OCI-LY1 (cell line): ENCODE data around the gene DPF3.

Source experiments
- H2AFZ ChIP-seq: fragments of 200-600 bp; sonication (generic), shearing (Covaris generic); 2 replicates; pipeline ENCODE4 v1.6.0; 2014; ENCODE audit warnings: antibody characterized with exemption, mild to moderate bottlenecking, low read length
- H3F3A ChIP-seq: fragments of 200-600 bp; sonication (generic), shearing (Covaris generic); 2 replicates; pipeline ENCODE4 v1.6.0; 2014; ENCODE audit warnings: mild to moderate bottlenecking, antibody characterized with exemption, low read length, moderate library complexity; ENCODE audit not compliant: insufficient read depth
- H3K27ac ChIP-seq: fragments of 200-600 bp; sonication (generic); 2 replicates; pipeline ENCODE4 v1.5.1; 2014; ENCODE audit warnings: low read length, mixed run types, mild to moderate bottlenecking, low read depth; ENCODE audit not compliant: poor library complexity, severe bottlenecking
- H3K27me3 ChIP-seq: fragments of 200-600 bp; sonication (generic); 2 replicates; pipeline ENCODE4 v1.6.0; 2014; ENCODE audit warnings: antibody characterized with exemption, mild to moderate bottlenecking, low read length, moderate library complexity; ENCODE audit not compliant: insufficient read depth
- H3K36me3 ChIP-seq: fragments of 200-600 bp; sonication (generic); 2 replicates; pipeline ENCODE4 v1.6.1; 2014; ENCODE audit warnings: mild to moderate bottlenecking, antibody characterized with exemption, low read length, moderate library complexity, mixed read lengths; ENCODE audit not compliant: insufficient read depth
- H3K4me1 ChIP-seq: fragments of 200-600 bp; sonication (generic); 2 replicates; pipeline ENCODE4 v1.5.1; 2014; ENCODE audit warnings: mild to moderate bottlenecking, low read length, moderate library complexity; ENCODE audit not compliant: insufficient read depth, severe bottlenecking
- H3K4me2 ChIP-seq: fragments of 200-600 bp; sonication (generic), shearing (Covaris generic); 2 replicates; pipeline ENCODE4 v1.6.1; 2014; ENCODE audit warnings: low read length
- H3K4me3 ChIP-seq: fragments of 200-600 bp; sonication (generic); 2 replicates; pipeline ENCODE4 v1.5.1; 2014; ENCODE audit warnings: low read length, low read depth, mild to moderate bottlenecking, mixed read lengths; ENCODE audit not compliant: poor library complexity, severe bottlenecking
- H3K79me2 ChIP-seq: fragments of 200-600 bp; shearing (Covaris generic); 2 replicates; pipeline ENCODE4 v1.6.1; 2016; ENCODE audit warnings: mixed run types, low read length, mixed read lengths; ENCODE audit not compliant: insufficient read depth
- H3K9ac ChIP-seq: fragments of 200-600 bp; sonication (generic), shearing (Covaris generic); 2 replicates; pipeline ENCODE4 v1.6.1; 2014; ENCODE audit warnings: mild to moderate bottlenecking, low read length, mixed read lengths
- H3K9me2 ChIP-seq: fragments of 200-600 bp; sonication (generic), shearing (Covaris generic); 2 replicates; pipeline ENCODE4 v1.6.1; 2014; ENCODE audit warnings: low read depth, mild to moderate bottlenecking, low read length, mixed read lengths
- H3K9me3 ChIP-seq: fragments of 200-600 bp; shearing (Covaris generic); 2 replicates; pipeline ENCODE4 v1.6.1; 2014; ENCODE audit warnings: low read length, mixed read lengths
- H4K20me1 ChIP-seq: fragments of 200-600 bp; sonication (generic), shearing (Covaris generic); 2 replicates; pipeline ENCODE4 v1.6.0; 2016; ENCODE audit warnings: mild to moderate bottlenecking, low read length; ENCODE audit not compliant: insufficient read depth
- CTCF ChIP-seq: fragments of 200-600 bp; sonication (generic), shearing (Covaris generic); IDR thresholded peaks from 2 replicates; pipeline ENCODE4 v1.5.1; 2017; ENCODE audit warnings: mild to moderate bottlenecking, antibody characterized with exemption, low read length, moderate library complexity, mixed read lengths
- EZH2 ChIP-seq: fragments of 200-600 bp; sonication (generic), shearing (Covaris generic); IDR thresholded peaks from 2 replicates; pipeline ENCODE4 v1.8.0; 2017; ENCODE audit warnings: borderline replicate concordance, mixed run types, mild to moderate bottlenecking, antibody characterized with exemption, low read length, moderate library complexity, mixed read lengths

The DPF3 gene

GRCh38 chr14:72595152-72595862, 298.6 kb downstream of the DPF3 start:
- peaks cover 8% of the 10 kb centered on the region; the same call in 1 of the 2 replicates for H3K27me3 ChIP-seq

GRCh38 chr14:72594099-72594901, 299.6 kb downstream of the DPF3 start:
- Histone ChIP-seq H3F3A (no peaks in the 10 kb centered on the region), H3K79me2 (no peaks in the 10 kb centered on the region), H3K4me3 (no peak overlapping the region), H3K9me3 (no peaks in the 10 kb centered on the region), H3K9me2 (no peaks in the 10 kb centered on the region), H2AFZ (no peak overlapping the region), H3K27ac (no peak overlapping the region), H3K27me3 (peaks cover 8% of the 10 kb centered on the region; the same call in 1 of the 2 replicates), H4K20me1 (no peaks in the 10 kb centered on the region), H3K4me1 (no peaks in the 10 kb centered on the region), H3K9ac (no peak overlapping the region), H3K36me3 (no peaks in the 10 kb centered on the region), H3K4me2 (no peak overlapping the region)
- TF ChIP-seq CTCF (no peak), EZH2 (no peak)

More at GRCh38 chr14:72595152-72595862, 298.6 kb downstream of the DPF3 start:
- Histone ChIP-seq H3K9me3 (no peaks in the 10 kb centered on the region), H3K4me2 (no peak overlapping the region), H3K9ac (no peak overlapping the region), H3K36me3 (no peaks in the 10 kb centered on the region), H3F3A (no peaks in the 10 kb centered on the region), H4K20me1 (no peaks in the 10 kb centered on the region), H3K9me2 (no peaks in the 10 kb centered on the region), H3K4me1 (no peaks in the 10 kb centered on the region), H3K79me2 (no peaks in the 10 kb centered on the region), H2AFZ (no peak overlapping the region), H3K27ac (no peak overlapping the region), H3K4me3 (no peak overlapping the region)
- TF ChIP-seq CTCF (no peak), EZH2 (no peak)

GRCh38 chr14:72591391-72591790, 302.5 kb downstream of the DPF3 start:
- peaks cover 8% of the 10 kb centered on the region; the same call in 1 of the 2 replicates for H3K27me3 ChIP-seq
- H3K9me2 ChIP-seq, result no peaks in the 10 kb centered on the region
- no peak overlapping the region for H2AFZ ChIP-seq
- H3K4me3 ChIP-seq, result no peak overlapping the region
- no peak overlapping the region for H3K27ac ChIP-seq
- no peaks in the 10 kb centered on the region for H4K20me1 ChIP-seq
- H3F3A ChIP-seq, result no peaks in the 10 kb centered on the region
- H3K4me1 ChIP-seq, result no peaks in the 10 kb centered on the region
- no peaks in the 10 kb centered on the region for H3K9me3 ChIP-seq
- H3K9ac ChIP-seq, result no peak overlapping the region
- no peaks in the 10 kb centered on the region for H3K79me2 ChIP-seq
- H3K36me3 ChIP-seq, result no peaks in the 10 kb centered on the region
- no peak overlapping the region for H3K4me2 ChIP-seq
- no peak for TF ChIP-seq CTCF
- no peak for TF ChIP-seq EZH2
